ENCODE results near the gene TGFBR3L.

DNA sequence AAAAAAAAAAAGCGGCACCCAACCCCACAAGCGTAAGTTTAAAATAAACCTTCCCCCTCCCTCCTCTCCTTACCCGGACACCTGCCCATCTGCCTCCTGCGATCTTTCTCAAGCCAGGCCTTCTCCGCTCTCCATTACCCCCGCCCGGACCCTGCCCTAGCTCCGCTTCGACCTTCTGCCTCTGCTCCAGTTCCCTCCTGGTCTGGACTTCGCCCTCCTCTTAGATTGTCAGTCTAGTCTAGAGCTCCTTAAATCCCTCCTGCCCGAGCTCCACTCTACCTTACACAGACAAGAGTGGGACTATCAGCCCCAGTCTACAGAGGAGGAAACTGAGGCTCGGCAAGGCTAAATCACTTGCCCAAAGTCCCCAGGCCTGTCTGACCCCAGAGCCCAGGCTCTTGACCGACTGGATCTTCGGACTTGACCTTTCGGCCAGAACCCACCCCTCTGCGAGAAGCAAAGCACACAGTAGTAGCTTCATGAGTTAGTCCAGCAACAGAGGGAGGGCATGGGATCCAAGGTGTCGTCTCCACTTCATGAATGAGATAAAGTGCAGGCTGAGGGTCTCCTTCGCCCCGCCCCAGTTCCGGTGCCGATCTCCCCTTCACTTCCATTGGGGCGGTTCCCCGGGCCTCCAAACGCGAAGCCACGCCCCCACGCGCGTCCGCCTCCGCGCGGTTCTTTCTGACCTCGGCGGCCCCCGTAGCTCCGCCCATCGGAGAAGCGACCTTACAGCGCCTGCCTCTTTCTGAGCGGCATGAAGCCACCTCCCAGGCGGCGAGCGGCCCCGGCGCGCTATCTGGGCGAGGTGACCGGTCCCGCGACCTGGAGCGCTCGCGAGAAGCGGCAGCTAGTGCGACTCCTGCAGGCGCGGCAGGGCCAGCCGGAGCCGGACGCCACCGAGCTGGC lies 5.2 kb downstream of the TGFBR3L start, which contains the start of gene SNAPC2:
- TF ChIP-seq CTCF (conservative IDR thresholded peaks at IDR 0.05; ENCODE audit: low read depth in 2 of 2) (no peak), EZH2phosphoT487 (IDR thresholded peaks at IDR 0.05; ENCODE audit: unreplicated experiment) (no peak)

Data from GM23338 (cell line).